Choroid plexus epithelial cell (primary cell): ENCODE measurements around the gene PRIM2.
"Not testable (repeated sequence)": the region's sequence is repeated elsewhere in the genome, so short reads cannot be mapped to it uniquely, and the experiment has no call there.

Experiments used
- DNase-seq: peaks from one replicate; pipeline ENCODE4 v3.0.0-alpha.2; 2010; ENCODE audit warnings: low read depth
- H3K4me3 ChIP-seq: 2 replicates; pipeline ENCODE4 v1.5.1; 2011; ENCODE audit warnings: low read depth, mild to moderate bottlenecking, control low read depth, low read length, moderate library complexity
- TF ChIP-seq, protein P1 (sequence below): conservative IDR thresholded peaks from 2 replicates; pipeline ENCODE4 v1.5.1; 2011; ENCODE audit warnings: low read depth, mild to moderate bottlenecking, control low read depth, inconsistent platforms, low read length, moderate library complexity

Gene PRIM2

DNA sequence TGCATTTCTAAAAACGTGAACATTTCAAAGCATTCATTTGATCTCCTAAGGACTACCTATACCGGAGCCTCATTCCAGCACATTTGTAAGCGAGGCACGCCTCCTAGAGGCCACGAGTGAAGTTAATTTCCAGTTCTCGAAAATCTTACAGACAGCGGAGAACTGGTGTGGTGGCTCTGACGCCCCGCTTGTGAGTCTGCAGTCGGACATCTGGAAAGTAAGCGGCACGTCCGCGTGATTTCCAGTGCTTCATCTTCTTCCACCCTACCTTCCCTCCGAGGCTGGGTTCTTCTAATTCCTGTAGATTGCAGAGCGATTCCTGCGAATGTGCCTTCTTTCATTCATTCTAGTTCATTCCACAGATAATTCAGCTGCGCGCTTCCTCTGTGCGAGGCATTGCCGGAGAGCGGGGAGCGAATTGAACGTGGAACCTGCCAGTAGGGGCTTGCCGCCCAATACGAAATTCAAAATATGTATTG, 810 bp upstream of the PRIM2 start:
- TF ChIP-seq, protein P1, sequence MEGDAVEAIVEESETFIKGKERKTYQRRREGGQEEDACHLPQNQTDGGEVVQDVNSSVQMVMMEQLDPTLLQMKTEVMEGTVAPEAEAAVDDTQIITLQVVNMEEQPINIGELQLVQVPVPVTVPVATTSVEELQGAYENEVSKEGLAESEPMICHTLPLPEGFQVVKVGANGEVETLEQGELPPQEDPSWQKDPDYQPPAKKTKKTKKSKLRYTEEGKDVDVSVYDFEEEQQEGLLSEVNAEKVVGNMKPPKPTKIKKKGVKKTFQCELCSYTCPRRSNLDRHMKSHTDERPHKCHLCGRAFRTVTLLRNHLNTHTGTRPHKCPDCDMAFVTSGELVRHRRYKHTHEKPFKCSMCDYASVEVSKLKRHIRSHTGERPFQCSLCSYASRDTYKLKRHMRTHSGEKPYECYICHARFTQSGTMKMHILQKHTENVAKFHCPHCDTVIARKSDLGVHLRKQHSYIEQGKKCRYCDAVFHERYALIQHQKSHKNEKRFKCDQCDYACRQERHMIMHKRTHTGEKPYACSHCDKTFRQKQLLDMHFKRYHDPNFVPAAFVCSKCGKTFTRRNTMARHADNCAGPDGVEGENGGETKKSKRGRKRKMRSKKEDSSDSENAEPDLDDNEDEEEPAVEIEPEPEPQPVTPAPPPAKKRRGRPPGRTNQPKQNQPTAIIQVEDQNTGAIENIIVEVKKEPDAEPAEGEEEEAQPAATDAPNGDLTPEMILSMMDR: peak; percentile 88
- H3K4me3 ChIP-seq: peak overlapping the region; percentile 80
- DNase-seq: peak; percentile 96

DNA sequence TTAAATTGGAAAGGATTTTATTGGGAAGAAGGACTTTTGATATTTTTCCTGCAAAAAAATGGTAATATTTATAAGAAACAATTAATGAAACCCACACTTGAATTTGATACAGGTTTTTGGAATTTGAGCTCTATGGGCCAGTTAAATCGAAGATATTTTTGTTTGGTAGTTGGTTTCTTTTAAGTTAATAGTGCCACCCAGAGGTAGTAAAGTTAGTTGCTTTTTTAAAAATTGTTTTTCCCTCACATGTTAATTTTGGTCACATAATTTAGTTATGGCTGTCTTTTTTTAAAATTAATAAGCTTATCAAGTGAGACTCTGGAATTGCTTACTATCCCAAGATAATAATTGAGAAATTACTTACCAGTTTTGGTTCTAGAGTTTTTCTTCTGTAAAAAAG, 7.1 kb downstream of the PRIM2 start:
- no peak overlapping the region for H3K4me3 ChIP-seq
- peak; percentile 46 for DNase-seq
- TF ChIP-seq, protein P1: peak; percentile 46

DNA sequence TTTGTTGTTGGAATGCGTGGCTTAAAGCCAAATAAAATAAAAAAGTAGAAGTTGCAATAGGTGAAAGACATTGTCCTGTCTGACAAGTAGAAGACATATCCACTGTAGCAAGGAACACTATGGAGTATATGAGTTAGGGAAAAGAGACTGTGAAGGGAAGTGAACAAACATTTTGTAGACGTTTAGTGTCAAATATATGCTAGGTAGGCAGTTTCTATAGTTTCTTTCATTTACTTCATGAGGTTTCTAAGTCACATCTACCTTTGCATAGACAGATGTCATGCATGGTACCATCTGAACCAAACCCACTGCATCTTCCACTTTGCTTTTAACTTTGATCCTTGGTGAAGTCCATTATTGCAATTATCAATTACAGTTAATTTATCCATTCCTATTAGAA, 9.9 kb downstream of the PRIM2 start:
- no peak overlapping the region for H3K4me3 ChIP-seq
- no peak for DNase-seq
- TF ChIP-seq, protein P1: no peak

DNA sequence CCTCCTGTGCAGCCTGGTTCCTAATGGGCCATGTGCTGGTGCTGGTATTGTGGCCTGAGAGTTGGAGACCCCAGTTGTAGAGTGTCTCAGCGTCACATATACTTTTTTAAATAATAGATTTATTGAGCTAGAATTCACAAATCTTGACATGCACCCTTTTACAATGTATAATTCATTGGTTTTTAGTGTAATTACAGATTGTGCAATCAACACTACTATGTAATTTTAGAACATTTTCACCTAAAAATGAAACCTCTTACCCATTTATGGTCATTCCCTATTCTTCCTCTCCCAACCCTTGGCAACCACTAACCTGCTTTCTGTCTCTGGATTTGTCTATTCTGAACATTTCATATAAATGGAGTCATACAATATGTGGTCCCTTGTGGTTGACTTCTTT, 10.6 kb downstream of the PRIM2 start:
- no peak overlapping the region for H3K4me3 ChIP-seq

DNA sequence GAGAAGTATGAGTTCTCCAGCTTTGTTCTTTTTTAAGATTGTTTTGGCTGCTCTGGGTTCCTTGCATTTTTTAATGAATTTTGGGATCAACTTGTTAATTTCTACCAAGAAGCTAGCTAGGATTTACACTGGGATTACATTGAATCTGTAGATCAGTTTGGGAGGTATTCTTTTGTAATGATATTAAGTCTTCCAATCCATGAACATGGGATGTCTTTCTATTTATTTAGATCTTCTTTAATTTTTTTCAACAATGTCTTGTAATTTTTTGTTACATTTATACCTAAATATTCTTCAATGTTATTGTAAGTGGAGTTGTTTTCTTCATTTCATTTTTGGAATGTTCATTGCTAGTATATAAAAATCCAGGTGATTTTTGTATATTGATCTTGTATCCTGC, 12.5 kb downstream of the PRIM2 start:
- DNase-seq: no peak
- TF ChIP-seq, protein P1: no peak
- no peak overlapping the region for H3K4me3 ChIP-seq

More for the DNA sequence above, 10.6 kb downstream of the PRIM2 start:
- no peak for DNase-seq
- TF ChIP-seq, protein P1: no peak

DNA sequence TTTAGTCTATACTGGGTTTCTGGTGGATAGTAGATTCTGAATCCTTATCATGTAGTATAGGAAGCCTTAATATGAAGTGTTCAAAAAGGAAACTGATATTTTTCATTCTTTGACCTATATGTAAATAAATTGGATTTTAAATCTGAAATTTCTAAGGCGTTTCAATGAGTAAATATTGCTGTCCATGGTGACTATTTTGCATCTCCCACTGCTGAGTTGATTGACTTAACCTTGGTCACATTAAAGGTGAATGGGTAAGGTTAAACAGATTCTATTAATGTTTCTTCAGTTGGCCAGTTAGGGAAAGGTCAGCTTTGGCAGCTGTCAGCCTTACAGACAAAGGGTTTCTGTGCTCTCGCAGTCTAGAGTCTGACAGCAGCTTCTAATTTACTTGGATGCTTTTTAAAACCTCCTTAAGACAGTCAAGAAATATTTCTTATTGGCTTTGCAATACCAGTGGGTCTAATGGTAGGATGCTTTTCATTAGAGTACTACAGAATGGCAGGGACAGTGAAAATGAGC, 24.8 kb downstream of the PRIM2 start:
- no peak overlapping the region for H3K4me3 ChIP-seq
- TF ChIP-seq, protein P1: no peak
- no peak for DNase-seq

DNA sequence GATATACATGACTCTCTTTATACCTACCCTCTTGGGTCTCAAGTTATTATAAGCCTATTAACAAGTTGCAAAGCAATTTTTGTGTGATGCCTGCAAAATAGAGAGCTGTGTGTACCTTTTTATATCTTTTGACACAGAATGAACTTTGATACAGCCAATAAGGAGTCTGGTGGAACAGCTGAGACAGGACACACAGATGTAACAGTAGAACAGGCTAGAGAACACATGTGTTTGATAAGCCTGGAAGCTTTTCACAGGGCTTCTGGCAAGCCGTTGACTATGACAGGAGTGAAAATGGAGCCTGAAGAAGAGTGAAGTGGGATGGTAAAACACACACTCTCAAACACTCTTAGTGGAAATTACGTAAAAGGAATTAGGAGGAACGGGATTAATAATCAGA, 25.9 kb downstream of the PRIM2 start:
- not testable (repeated sequence) for H3K4me3 ChIP-seq, DNase-seq

DNA sequence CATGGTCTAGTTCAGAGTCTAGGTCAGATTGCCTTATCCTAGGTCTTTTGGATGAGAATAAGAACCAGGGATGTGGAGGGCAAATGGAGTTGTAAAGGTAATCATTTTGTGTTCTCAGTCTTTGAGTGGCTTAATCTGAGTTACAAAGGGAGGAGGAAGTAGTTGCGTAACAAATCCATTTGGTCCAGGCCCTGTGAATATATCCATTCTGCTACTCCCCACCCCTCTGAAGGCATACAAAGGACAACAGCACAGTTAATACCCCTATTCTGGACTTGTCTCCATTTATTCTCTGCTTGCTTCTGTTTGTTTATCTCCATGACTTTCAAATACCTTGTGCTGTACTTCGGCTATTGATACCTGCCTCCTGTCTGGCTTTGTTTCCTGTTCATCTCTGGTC, 29.3 kb downstream of the PRIM2 start:
- DNase-seq, H3K4me3 ChIP-seq: not testable (repeated sequence)

DNA sequence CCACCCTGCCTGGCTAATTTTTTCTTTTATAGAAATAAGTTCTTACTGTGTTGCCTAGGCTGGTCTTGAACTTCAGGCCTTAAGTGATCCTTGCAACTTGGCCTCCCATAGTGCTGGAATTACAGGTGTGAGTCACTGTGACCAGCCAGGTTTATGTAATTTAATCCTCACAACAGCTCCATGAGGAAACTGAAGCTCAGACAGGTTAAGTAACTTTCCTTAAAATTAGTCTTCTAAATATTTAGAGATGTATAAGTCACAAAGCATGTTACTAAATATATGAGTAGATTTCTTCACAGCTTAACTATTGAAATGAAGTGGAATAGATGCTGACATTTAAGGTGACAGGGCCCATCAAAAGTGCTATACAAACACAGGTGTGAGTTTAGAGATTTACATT, 30.2 kb downstream of the PRIM2 start:
- not testable (repeated sequence) for H3K4me3 ChIP-seq, DNase-seq

DNA sequence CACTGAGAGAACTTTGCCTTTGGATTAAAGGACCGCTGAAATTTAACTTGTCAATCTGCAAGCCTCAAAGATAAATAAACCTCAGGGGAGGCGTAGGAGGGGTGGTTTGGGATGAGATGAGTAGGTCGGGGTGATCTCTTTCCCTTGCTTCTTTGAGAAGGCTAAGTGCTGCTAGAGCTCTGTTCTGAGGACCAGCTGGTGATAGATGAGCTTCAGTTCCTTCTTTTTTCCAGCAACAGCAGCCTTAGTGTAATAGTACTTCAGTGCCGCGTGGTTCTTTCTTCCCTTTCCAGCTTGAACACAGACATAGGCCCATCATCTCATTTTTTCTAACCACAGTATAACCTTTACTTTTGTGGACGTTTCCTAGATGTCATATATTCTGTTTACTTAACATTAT, 33.0 kb downstream of the PRIM2 start:
- not testable (repeated sequence) for DNase-seq

More for the DNA sequence above, 33.0 kb downstream of the PRIM2 start:
- H3K4me3 ChIP-seq: not testable (repeated sequence)
